GM12875 (cell line): ENCODE data around the gene TMPRSS9.

ENCODE experiments used
- H3K4me3 ChIP-seq: one replicate; pipeline ENCODE4 v1.5.1; 2011; ENCODE audit warnings: low read depth, low read length, control low read depth
- TF ChIP-seq, protein P1 (sequence below): IDR thresholded peaks from 2 replicates; pipeline ENCODE4 v1.5.1; 2011; ENCODE audit warnings: low read depth, mild to moderate bottlenecking, control low read depth, inconsistent platforms, low read length, moderate library complexity, borderline replicate concordance; ENCODE audit not compliant: insufficient read depth

Gene TMPRSS9

DNA sequence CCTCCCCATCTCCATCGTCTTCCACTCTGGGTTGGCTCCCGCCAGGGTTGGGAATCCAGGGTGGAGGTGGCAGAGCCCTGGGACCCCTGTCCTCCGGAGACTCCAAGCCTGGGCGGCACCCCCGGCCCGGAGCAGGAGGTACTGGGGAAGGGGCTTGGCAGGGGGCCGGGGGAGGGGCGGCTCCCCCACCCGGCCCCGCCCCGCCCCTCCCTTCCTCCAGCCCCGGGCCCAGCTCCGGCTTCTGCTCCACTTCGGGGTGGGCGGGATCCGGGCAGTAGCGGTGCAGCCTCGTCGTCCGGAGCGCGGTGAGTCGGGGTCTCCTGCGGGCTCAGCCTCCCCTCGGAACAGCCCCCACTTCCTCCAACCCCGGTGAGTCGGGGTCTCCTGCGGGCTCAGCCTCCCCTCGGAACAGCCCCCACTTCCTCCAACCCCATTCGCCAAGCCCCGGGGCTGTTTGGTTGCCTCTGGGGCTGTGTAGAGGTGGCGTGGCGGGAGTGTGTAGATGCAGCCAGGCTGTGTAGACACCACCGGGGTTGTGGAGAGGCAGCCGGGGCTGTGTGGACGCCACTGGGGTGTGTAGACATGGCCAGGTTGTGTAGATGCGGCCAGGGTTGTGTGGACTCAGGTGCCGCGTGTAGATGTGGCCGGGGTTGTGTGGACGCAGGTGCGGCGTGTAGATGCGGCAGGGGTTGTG lies at the start of gene TMPRSS9:
Gene TMPRSS9 (plus strand): TSS at position 274 of the 694 bp plus-strand sequence. CDS start 29,521 bp downstream, outside the sequence.
- no peak within 1 kb of the TSS for H3K4me3 ChIP-seq
- TF ChIP-seq, protein P1, sequence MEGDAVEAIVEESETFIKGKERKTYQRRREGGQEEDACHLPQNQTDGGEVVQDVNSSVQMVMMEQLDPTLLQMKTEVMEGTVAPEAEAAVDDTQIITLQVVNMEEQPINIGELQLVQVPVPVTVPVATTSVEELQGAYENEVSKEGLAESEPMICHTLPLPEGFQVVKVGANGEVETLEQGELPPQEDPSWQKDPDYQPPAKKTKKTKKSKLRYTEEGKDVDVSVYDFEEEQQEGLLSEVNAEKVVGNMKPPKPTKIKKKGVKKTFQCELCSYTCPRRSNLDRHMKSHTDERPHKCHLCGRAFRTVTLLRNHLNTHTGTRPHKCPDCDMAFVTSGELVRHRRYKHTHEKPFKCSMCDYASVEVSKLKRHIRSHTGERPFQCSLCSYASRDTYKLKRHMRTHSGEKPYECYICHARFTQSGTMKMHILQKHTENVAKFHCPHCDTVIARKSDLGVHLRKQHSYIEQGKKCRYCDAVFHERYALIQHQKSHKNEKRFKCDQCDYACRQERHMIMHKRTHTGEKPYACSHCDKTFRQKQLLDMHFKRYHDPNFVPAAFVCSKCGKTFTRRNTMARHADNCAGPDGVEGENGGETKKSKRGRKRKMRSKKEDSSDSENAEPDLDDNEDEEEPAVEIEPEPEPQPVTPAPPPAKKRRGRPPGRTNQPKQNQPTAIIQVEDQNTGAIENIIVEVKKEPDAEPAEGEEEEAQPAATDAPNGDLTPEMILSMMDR: no peak

DNA sequence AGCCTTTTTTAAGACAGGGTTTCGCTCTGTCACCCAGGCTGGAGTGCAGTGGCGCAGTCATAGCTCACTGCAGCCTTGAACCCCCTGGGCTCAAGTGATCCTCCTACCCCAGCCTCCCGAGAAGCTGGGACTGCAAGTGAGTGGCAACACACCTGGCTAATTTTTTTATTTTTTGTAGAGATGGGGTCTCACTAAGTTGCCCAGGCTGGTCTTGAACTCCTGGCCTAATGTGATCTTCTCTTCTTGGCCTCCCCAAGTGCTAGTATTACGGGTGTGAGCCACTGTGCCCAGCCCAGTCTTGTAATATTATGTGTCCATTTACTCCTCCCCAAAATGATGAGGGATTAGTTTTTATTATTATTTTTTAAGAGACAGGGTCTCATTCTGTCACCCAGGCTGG lies 49.0 kb upstream of the TMPRSS9 start:
- TF ChIP-seq, protein P1: no peak
- no peak overlapping the region for H3K4me3 ChIP-seq

DNA sequence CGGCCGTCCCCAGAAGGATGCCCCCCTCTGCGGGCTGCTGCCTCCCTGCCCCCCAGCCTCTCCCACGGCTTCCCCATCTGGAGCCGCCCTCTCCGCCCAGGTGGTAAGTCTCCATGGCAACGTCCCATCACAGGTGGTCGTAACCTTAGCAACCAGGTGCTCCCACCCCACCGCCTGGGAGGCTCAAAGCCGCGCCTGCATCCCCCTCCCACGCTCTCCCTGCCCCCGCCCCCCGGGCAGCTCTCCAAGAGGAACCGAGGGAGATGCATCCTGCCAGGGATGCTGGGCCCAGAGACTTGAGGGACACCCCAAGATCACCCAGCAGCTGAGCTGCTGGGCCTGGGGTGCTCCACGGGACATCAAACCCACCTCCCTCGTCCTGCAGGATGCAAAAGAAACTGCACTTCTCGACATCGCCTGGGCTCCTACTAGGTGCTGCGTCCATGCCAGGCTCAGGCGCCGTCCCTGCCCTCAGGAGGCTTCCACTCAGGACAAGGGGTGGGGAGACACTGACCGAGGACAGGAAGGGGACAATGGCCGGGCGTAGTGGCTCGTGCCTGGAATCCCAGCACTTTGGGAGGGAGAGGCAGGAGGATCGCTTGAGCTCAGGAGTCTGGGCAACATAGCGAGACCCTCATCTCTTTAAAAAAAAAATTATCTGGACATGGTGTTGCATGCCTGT lies 47.1 kb upstream of the TMPRSS9 start:
- no peak overlapping the region for H3K4me3 ChIP-seq
- TF ChIP-seq, protein P1: no peak

DNA sequence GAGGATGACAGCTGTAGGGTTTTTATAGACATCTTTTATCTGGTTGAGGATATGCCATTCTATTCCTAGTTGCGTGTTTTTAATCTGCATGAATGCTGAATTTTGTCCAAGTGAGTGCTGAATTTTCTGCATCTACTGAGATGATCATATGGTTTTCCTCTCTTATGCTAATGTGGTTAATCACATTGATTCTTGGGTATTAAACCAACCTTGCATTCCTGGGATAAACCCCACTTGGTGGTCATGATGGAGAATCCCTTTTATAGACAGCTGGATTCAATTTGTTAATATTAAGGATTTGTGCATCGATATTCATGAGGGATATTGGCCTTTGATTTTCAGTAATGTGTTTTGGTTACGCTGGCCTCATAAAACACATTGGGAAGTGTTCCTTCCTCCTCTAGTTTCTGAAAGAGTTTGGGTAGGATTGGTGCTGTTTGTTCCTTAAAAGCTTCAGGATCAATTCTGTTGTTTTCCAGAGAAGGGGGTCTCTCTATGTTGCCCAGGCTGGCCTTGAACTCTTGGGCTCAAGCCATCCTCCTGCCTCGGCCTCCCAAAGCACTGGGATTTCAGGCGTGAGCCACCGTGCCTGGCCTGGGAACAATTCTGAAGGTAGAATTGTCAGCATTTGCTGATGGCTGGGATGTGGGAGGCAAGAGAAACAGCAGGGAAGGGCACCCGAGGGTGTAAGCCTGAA lies 44.8 kb upstream of the TMPRSS9 start:
- no peak overlapping the region for H3K4me3 ChIP-seq
- TF ChIP-seq, protein P1: no peak

DNA sequence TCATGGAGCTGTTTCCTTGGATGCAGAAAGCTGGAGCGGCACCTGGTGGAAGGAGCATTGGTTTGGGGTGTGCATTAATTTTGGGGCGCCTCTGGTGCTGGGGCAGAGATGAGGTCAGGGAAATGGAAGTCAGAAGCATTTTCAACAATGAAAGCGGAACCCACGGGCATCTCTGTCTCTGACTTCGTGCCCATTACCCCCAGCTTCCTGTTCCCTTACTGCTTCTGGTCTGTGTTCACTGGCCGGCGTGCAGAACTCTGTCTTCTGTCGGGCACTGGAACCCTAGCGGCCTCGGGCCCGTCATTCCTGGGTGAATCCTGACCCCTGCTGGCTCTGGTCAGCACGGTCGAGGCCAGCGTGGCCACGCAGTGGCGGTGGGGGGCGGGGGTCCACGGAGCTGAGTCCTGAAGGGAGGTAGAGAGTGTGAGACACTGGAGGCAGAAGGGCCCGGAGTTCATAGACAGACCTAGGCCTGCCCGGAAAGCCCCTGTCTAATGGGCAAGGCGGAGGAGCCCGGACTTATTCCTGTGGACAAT lies 44.2 kb upstream of the TMPRSS9 start:
- H3K4me3 ChIP-seq: no peak overlapping the region
- TF ChIP-seq, protein P1: peak; percentile 26; the same call in 1 of the 2 replicates

DNA sequence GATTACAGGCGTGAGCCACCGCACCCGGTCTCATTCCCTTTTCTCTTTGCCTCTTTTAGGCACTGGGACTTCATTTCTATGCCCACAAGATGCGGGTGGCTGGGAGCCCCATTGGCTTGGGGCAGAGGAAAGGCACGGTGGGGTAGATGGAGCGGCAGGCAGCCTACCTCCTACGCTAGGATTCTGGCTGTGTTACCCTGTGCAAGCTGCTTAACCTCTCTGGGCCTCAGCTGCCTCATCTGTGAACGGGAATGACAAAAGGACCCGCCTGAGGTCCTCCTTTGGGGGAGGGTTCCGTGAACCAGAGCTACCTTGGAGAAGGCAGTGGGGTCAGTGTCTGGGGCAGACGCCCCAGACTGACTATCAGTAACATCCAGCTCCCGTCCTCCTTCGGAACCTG lies 42.8 kb upstream of the TMPRSS9 start:
- H3K4me3 ChIP-seq: no peak overlapping the region
- TF ChIP-seq, protein P1: no peak
